ENCODE results near the gene DCST2.

The DCST2 gene

GRCh38 chr1:155037043-155037442, 3.5 kb upstream of the DCST2 start:
- Histone ChIP-seq H3K4me3 (ENCODE audit: low read depth in 1 of 2, low read length in 2 of 2) (no peak overlapping the region), H3K9ac (ENCODE audit: low read depth, low read length) (no peak overlapping the region), H3K36me3 (ENCODE audit: insufficient read depth, low read length) (no peaks in the 10 kb centered on the region), H2AFZ (ENCODE audit: low read depth, low read length) (no peak overlapping the region), H3K27me3 (ENCODE audit: insufficient read depth, low read length, poor library complexity) (peaks cover 36% of the 10 kb centered on the region), H3K4me1 (ENCODE audit: insufficient read depth, low read length) (no peaks in the 10 kb centered on the region), H3K4me2 (ENCODE audit: insufficient read depth, low read length) (no peak overlapping the region), H3K79me2 (ENCODE audit: insufficient read depth, low read length) (no peaks in the 10 kb centered on the region), H4K20me1 (ENCODE audit: insufficient read depth, low read length) (peaks cover 5% of the 10 kb centered on the region; the same call in 1 of the 2 replicates), H3K9me3 (ENCODE audit: insufficient read depth, low read length, severe bottlenecking) (no peaks in the 10 kb centered on the region), H3K27ac (ENCODE audit: low read length) (no peak overlapping the region)
- TF ChIP-seq, protein P1, sequence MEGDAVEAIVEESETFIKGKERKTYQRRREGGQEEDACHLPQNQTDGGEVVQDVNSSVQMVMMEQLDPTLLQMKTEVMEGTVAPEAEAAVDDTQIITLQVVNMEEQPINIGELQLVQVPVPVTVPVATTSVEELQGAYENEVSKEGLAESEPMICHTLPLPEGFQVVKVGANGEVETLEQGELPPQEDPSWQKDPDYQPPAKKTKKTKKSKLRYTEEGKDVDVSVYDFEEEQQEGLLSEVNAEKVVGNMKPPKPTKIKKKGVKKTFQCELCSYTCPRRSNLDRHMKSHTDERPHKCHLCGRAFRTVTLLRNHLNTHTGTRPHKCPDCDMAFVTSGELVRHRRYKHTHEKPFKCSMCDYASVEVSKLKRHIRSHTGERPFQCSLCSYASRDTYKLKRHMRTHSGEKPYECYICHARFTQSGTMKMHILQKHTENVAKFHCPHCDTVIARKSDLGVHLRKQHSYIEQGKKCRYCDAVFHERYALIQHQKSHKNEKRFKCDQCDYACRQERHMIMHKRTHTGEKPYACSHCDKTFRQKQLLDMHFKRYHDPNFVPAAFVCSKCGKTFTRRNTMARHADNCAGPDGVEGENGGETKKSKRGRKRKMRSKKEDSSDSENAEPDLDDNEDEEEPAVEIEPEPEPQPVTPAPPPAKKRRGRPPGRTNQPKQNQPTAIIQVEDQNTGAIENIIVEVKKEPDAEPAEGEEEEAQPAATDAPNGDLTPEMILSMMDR (IDR thresholded peaks at IDR 0.05; ENCODE audit: borderline replicate concordance, extremely low read depth, low read length, poor library complexity, severe bottlenecking) = no peak
- no peak for TF ChIP-seq EZH2 (IDR thresholded peaks at IDR 0.05; ENCODE audit: borderline replicate concordance, low read depth, low read length, severe bottlenecking)
- ATAC-seq (ENCODE audit: insufficient read depth, low read depth) (no peak), DNase-seq (no peak)

GRCh38 chr1:155035936-155036335, 2.4 kb upstream of the DCST2 start:
- Histone ChIP-seq H3K79me2 (ENCODE audit: insufficient read depth, low read length) (no peaks in the 10 kb centered on the region), H3K27ac (ENCODE audit: low read length) (no peak overlapping the region), H3K4me2 (ENCODE audit: insufficient read depth, low read length) (no peak overlapping the region), H3K9me3 (ENCODE audit: insufficient read depth, low read length, severe bottlenecking) (no peaks in the 10 kb centered on the region), H2AFZ (ENCODE audit: low read depth, low read length) (no peak overlapping the region), H3K36me3 (ENCODE audit: insufficient read depth, low read length) (no peaks in the 10 kb centered on the region), H3K4me1 (ENCODE audit: insufficient read depth, low read length) (no peaks in the 10 kb centered on the region), H3K4me3 (ENCODE audit: low read depth in 1 of 2, low read length in 2 of 2) (no peak overlapping the region), H4K20me1 (ENCODE audit: insufficient read depth, low read length) (peaks cover 7% of the 10 kb centered on the region; the same call in 1 of the 2 replicates), H3K27me3 (ENCODE audit: insufficient read depth, low read length, poor library complexity) (peaks cover 29% of the 10 kb centered on the region), H3K9ac (ENCODE audit: low read depth, low read length) (no peak overlapping the region)
- ATAC-seq (ENCODE audit: insufficient read depth, low read depth) = no peak
- TF ChIP-seq EZH2 (IDR thresholded peaks at IDR 0.05; ENCODE audit: borderline replicate concordance, low read depth, low read length, severe bottlenecking) = no peak
- TF ChIP-seq, protein P1 (IDR thresholded peaks at IDR 0.05; ENCODE audit: borderline replicate concordance, extremely low read depth, low read length, poor library complexity, severe bottlenecking) = no peak
- no peak for DNase-seq

- H3K9ac ChIP-seq (ENCODE audit: low read depth, low read length) = no peak overlapping the region
- peaks cover 12% of the 10 kb centered on the region; the same call in 1 of the 2 replicates for H4K20me1 ChIP-seq (ENCODE audit: insufficient read depth, low read length)
- no peaks in the 10 kb centered on the region for H3K79me2 ChIP-seq (ENCODE audit: insufficient read depth, low read length)
- no peak for TF ChIP-seq EZH2 (IDR thresholded peaks at IDR 0.05; ENCODE audit: borderline replicate concordance, low read depth, low read length, severe bottlenecking)
- TF ChIP-seq, protein P1 (IDR thresholded peaks at IDR 0.05; ENCODE audit: borderline replicate concordance, extremely low read depth, low read length, poor library complexity, severe bottlenecking) = no peak
- ATAC-seq (ENCODE audit: insufficient read depth, low read depth) (no peak), DNase-seq (no peak)
- no peaks in the 10 kb centered on the region for H3K36me3 ChIP-seq (ENCODE audit: insufficient read depth, low read length)
- no peaks in the 10 kb centered on the region for H3K9me3 ChIP-seq (ENCODE audit: insufficient read depth, low read length, severe bottlenecking)
- H3K27me3 ChIP-seq (ENCODE audit: insufficient read depth, low read length, poor library complexity) = peaks cover 30% of the 10 kb centered on the region
- H2AFZ ChIP-seq (ENCODE audit: low read depth, low read length) = no peak overlapping the region
- no peak overlapping the region for H3K4me3 ChIP-seq (ENCODE audit: low read depth in 1 of 2, low read length in 2 of 2)
- no peak overlapping the region for H3K4me2 ChIP-seq (ENCODE audit: insufficient read depth, low read length)
- no peaks in the 10 kb centered on the region for H3K4me1 ChIP-seq (ENCODE audit: insufficient read depth, low read length)
- H3K27ac ChIP-seq (ENCODE audit: low read length) = no peak overlapping the region
Measured at GRCh38 chr1:155034318-155035208, 982 bp upstream of the DCST2 start.
